DMS114 treated with DMSO at 0.1 percent for 48 hours (cell line): ENCODE measurements around the gene IFFO2.

Experiments
- DNase-seq: peaks from one replicate; lab custom pipeline; 2025; ENCODE audit not compliant: unreplicated experiment; lab: John Stamatoyannopoulos, UW

IFFO2 gene

DNA sequence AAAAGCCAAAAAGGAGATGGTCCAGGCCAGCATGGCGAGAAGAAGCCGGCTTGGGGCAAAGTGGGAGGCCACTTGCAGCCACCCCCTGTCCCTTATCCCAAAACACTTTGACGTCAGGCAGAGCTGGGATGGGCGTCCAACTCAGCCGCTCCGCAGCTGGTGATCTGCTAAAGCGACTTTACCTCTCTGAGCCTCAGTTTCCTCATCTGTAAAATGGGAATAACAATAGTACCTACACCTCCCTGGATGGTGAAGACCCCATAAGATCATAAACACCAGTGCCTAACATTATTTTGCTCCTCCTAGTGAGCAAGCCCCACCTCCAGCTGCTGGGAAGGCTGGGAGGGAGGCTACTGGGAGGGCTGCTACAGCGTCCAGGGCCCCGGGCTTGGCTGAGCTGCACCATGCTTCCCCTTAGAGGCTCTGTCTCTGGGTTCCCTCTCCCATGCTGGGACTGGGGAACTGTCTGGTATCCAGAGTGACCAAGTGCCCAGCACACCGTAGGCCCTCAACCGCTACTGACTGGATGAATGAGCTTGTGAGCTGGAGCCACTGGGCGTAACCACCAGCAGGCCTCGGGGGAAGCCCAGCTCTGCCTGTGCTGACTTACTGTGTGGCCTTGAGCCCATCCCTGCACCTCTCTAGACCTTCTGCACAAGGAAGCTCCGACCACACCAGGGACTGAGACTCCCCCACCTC is 18.3 kb downstream of the IFFO2 start:
- no peak for DNase-seq

DNA sequence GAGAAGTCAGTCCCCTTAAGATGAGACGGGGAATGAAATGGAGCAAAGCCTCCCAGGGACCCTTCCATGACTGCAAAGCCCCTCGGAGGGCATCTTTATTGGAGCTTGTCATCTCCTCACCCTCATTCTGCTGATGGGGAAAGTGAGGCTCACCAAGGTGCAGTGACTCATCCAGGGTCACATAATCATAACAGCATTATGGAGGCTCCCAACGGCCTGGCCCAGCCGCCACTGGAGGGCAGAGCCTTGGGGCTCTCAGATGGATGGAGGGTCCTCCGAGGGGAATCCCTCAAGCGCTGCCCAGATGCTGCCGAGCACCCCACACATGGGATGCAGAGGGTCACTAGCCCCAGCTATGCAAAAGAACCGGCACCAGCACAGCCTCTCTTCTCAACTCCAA is 18.9 kb downstream of the IFFO2 start:
- DNase-seq = no peak

DNA sequence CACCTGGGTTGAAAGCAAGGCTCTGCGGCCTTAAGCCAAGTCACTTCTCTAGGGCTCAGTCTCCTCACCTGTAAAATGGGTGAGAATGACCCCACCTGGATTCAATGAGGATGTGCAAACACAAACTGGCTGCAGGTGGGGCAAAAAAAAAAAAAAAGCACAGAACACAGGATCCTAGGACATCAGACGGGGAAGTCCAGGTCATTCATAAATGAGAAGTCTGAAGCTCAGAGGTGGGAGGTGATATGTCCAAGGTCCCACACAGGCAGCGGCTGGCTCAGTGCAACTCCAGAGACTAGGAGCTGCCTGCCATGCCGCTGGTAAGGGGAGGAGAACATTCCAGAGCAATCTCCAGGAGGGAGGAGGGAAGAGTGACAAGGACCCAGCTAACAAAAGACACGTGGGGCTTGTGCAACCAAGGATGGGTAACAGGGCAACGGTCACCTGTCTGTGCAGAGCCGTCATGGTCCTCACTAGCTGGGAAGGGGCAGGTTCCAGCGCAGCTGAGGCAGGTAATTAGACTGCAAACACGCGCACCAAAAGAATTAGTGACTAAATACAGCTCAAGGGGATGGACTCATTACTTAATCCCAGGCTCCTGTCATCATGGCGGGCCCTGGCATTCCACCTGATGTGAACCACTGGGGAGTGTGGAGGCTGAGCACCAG is 19.5 kb downstream of the IFFO2 start:
- no peak for DNase-seq

DNA sequence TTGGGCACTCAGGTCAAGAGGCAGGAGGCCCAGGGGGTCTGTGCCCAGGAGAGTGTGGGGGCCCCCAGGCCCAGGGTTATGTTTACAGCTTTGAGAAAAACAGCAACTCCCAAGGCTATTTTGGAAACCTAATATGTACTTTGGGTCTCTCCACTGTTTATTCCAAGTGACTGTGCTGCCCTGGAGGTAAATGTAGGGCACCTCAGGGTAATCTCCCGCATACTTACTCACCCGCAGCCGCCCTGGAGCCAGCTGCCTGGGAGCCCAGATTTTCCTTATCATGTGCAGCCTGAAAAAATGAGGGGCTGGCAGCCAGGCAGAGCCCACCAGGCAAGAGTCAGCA is 20.0 kb downstream of the IFFO2 start:
- DNase-seq = no peak

DNA sequence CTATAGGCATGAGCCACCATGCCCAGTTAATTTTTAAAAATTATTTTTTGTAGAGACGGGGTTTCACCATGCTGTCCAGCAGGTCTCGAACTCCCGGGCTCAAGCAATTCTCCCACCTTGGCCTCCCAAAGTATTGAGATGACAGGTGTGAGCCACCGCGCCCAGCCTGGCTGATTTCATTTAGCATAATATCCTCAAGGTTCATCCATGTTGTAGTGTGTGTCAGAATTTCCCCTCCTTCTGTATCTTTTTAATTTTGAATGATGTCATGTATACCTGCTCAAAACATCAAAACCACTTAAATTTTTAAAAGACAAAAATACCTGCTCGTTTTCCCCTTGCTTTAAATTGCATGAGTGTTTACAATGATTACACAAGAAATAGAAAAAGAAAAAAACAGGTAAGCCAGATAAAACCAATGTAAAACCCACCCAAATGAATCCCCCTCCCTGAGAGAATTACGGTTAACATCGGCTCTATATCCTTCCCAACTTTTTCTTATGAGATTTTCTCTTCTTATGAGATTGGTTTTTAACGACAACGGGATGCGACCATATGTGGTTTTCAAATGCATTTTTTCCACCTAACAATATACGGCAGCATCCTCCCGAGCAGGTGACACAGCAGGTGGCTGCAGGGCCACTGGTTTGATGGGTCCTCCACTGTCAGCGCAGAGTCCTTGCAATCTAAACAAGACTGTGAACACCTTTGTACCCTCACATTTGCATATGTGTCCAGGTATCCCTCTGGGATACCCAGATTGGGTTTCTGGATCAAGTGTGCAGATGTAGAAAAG is 22.1 kb downstream of the IFFO2 start:
- DNase-seq = no peak

DNA sequence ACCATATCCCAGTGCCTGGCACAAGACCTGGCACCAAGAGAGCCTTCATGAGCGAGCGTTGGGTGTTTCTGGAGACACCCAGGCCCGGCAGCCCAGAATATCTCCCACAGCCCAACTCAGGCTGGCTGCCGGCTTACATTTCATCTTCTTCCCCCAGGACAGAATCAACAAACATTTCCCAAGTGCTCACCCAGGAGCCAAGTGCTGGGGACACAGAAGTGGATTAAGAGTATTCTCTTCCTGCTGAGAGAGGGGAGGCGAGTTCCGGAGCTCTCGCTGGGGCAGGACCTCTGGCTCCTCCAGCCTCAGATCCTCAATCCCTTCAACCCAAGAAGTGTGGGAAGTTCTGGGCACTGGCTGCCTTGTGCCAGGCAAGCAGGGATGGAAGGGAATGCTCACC is 23.6 kb downstream of the IFFO2 start:
- DNase-seq = no peak

DNA sequence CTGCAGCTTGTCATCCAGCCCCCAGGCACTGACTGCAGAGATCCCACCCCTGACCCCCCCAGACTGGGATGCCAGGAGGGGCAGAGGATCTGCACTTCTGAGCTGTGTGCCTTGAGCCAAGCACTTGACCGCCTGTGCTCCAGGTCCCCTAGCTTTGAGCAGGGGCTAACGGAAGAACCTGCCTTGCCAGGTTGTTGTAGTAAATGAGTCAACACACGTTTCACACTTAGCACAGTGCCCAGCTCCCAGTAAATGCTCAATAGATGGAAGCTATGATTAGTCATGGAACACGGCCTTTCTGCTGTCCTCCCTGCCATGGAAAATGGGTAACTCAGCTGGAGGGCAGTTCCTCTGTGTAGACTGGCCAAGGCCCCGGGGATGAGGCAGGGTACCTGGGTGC is 24.1 kb downstream of the IFFO2 start:
- no peak for DNase-seq

DNA sequence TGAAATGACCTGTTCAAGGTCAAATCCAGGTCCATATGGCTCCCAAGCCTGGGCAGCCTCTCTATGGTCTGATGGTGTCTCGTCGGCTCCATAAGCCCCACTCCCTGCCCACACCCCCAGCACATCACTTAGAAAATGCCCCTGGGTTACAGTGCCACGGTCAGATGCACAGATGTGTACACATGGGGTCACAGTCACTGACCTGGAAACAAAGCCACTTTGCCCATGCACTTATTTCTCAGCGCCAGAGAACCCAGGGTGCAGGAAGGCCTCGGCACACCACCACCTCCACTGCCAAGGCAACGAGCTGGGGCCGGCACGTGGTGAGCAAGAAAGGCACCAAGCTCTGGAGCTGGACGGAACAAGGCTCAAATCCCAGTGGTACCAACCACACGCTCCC is 24.7 kb downstream of the IFFO2 start:
- no peak for DNase-seq

DNA sequence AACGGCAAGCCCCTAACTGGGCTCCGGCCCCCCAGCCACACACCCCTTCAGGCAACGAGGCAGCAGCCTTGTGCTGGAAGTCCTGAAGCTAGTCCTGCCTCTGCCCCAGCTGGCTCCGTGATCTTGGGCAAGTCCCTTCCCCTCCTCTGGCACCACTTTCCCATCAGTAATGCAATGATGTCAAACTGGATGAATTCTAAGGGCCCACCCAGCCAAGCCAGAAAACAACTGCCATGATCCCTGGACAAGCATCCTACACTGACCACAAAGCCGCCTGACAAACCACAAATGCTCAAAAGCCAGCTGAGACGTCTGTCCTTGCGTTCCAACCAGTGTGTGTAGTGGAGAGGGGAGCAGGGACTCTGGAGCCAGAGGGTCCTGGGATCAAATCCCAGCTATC is 26.8 kb downstream of the IFFO2 start:
- no peak for DNase-seq

DNA sequence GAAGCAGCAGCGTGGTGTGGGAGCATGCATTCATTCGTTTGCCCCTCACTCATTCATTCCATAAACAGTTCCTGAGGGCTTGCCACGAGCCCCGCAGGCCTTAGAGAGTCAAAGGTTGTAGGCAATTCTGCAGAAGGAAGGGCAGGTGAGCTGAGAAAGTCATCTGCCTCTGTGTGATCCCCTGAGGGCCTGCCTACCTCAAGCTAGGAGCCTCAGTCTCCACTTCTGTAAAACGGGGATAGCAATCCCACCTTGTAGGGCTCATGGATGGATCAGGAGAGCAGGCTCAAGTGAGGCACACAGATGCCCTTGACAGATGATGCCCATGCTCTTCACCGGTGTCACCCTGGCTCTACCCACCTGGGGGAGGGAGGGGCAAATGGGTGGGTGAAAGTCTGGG is 27.5 kb downstream of the IFFO2 start:
- DNase-seq = no peak

DNA sequence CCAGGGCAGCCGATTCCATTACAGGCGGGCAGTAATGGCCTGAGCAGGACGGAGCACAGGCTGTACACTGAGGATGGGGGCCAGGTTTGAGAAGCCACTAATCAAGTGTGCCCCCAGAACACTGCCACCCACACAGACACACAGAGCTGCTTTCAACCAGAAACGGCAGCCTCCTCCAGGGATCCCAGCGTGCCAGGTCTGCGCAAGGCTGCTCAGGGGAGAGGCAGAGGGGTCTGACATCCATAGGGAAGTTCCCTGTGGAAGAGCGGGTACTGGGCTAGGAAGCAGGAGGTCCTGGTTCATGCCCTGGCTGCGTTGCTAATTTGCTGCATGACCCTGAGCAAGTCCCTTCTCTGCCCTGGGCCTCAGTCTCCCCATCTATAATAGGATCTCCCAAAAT is 28.1 kb downstream of the IFFO2 start:
- no peak for DNase-seq

DNA sequence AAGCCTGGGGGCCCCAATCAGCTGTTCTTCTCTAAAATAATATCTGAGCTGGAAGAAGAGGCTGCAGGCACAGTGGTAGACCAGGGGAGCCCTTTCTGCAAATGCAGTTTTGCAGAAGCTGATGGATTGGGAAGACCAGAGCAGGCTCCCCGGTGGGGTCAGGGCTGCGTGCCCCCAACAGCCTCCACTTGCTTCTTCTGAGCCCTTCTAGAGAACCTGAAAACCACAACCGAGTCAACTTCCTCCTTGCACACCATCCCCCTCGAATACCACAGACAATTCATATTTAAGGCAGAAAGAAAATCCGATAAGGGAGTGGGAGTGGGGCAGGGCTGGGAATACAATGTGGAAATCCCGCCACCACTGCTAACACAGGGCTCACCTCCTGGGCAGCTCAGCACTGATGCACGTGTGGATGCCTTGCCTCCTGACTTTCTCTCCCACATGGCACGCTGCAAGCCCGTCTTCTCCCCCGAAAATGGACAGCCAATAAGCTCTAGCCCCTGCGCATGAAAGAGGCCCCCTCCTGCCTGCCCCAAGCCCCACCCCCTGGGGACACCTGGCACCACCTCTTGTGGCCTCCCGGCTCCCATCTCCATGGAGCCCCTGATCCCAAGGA is 28.7 kb downstream of the IFFO2 start:
- no peak for DNase-seq

DNA sequence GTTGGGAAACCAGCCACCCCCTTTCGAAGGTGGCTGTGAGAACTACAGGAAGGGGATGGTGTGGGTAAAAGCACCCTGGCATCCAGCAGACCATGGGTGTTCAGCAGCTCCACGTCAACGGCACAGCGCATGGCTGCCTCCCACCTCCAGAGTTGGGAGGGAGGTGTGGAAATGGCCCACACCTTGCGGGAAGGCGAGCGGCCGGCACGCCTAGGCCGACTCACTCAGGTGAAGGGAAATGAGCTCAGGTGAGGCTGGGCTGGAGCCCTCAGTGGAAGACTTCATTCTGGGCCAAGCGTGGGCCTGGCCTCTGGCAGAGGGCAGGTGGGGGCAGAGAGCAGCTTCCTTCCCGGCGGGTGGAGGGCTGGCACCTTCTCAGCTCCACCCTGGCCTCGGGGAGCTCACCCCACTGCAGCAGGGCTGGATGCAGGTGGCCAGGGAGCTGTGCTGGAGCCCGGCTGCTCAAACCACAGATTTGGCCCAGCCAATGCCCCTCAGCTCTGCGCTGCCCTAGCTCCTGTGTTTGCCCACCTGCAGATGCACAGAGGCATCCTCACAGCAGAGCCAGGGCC is 29.3 kb downstream of the IFFO2 start:
- no peak for DNase-seq

DNA sequence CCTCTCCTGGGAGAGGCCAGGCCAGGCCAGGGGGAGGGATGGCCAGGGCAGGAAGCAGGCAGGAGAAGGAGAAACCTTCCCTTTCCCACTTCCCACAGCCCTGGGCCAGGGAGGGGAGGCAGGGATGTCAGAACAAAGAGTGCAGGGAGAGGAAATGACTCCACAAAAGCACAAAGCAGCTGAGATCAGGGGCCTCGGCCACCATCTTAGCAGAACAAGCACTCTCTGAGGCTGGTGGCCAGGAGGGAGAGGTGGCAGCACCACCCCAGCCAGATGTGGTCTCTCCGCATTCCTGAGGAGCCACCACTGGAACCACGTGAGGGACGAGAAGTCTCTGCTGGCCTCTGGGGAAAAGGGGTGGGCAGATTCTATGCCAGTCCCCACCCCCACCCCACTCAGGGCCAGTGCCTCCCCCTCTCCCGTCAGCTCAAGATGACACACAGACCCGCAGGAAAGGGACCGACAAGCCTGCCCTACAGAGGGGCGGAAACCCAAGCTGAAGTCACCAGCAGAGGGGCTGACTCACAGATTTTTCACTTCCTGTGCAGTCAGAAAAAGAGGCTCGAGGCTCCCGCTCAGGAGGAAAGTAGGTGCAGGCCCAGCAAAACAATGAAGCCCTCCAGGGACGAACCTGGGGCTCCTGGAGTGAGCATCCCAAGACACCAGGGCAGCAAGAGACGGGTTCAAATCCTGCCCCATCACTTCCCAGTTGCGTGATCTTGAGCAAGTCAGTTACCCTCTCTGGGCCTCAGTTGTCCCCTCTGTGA is 30.0 kb downstream of the IFFO2 start:
- DNase-seq = no peak

DNA sequence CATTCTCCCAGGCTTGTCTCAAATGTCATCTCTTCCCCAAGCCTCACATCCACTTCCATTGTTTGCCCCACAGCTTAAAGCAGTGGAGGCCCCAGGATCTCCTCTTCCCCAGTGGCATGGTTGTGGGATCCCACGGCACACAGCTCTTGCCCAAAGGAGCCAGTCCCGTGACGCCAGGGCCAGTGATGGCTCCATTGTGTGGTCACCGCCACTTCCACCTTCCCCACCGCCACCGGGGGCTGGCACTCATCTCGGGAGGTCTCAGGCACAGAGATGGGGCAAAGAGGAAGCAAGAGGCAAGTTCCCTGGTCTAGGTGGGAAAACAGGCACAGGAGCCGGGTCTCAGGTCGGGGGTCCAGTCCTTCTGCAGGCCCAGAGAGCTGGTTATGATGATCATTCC is 31.2 kb downstream of the IFFO2 start:
- DNase-seq = no peak

DNA sequence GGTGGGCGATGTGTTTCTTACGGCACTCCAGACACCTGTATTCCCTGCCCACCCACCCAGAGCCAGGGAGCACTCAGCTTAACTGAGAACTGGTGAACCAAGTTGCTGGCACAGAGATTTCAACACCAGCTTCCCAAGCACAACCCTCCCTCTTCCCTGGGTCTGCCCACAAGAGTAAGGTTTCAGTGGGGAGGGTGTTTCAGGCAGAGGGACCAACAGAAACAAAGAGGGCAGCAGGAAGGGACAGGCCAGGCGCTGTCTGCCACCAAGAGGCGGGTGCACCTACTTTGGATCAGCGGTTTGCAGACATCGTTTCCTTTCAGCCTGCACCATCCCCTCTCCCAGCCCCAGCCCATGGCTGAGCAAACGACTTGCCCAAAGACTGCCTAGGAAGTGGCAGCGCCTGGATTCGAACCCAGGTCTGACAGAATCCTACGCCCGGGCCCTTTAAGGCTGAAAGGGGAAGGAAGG is 32.2 kb downstream of the IFFO2 start:
- no peak for DNase-seq

DNA sequence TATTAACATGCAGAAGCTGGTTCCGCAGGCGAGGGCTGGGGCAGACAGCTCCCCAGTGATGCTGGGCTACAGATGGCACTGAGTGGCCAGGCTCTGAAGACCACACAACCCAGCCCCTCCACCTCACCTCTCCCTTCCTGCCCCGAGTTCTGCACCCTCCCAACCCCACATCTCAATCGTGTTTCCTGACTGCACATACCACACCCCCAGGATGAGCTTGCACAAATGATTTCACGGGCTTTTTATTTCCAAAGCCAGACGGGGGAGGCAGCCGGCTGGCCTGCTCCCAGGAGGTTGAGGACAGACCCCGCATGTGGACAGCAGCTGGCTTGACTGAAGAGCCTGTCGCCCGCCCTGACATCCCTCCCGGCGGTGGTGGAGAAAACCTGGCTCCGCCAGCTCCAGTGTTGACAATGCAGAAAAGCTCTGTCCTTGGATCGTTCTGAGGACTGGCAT is 32.7 kb downstream of the IFFO2 start:
- DNase-seq = no peak

DNA sequence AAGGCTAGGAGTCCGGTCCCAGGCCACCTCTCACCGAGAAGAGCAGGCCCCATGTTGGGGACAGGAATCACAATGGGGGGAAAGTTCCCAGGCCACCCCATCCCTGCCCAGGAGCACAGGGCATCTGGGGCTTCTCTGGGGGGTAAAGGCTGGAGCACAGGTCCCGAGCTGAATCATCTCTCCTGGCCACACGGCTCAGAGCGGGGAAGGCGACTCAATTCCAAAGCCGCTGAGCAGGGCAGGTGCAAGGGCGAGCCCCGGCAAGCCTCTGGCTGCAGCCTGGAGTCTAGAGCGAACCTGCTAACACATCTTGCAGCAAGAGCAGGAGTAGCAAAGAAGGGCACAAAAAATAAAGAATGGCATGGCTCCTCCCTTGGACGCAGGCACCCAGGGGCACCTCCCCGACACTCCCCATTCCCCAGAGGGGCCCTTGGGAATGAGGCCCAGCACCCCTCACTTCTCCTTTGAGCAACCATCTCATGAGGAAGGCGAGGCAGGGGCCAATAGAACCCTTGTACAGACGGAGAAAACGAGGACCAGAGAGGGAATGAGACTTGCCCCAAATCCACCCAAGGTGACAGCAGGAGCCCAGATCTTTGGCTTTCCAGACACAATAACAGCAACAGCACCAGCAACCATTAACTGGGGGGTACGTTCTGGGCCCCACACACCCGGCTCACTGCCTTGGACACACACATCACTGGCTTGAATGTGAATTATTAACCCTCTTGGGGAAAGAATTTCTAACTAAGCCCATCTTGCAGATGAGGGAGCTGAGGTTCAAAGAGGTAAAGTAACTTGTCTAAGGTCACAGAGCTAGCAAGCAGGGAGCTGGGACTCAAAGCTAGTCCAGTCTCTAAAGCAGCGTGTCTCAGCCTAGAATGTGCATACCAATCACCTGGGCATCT is 33.4 kb downstream of the IFFO2 start:
- DNase-seq = no peak

DNA sequence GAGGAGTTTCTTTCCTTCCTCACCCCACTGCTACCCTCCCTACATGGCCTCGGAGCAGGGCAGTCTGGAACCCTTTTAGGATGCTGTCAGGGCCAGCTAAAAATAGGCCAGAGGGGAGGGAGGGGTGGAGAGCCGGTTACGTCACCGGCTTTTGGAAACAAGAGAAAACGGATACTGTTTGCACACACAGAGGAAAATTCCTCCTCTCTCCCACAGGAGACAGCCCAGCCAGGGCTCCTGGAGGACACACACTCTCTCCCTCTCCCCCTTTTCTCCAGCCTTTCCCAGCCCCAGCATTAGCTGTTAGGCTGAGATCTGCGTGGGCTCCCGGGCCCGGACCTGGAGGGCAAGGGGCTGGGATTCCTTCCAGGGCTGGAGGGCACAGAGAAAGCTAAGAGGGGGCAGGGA is 34.2 kb downstream of the IFFO2 start:
- DNase-seq = no peak
